BE2C (cell line): ENCODE measurements around the gene MTMR11.
"Not testable (repeated sequence)": the region's sequence is repeated elsewhere in the genome, so short reads cannot be mapped to it uniquely, and the experiment has no call there.

Source experiments
- DNase-seq: peaks from one replicate; pipeline ENCODE4 v3.0.0-alpha.2; 2020
- H3K27me3 ChIP-seq: fragments of 250-450 bp; sonication (Bioruptor Pico); 2 replicates; pipeline ENCODE4 v1.5.1; 2020; ENCODE audit warnings: mild to moderate bottlenecking
- H3K36me3 ChIP-seq: fragments of 250-450 bp; sonication (Bioruptor Pico); 2 replicates; pipeline ENCODE4 v1.5.1; 2020; ENCODE audit warnings: mild to moderate bottlenecking
- H3K4me1 ChIP-seq: fragments of 250-450 bp; sonication (Bioruptor Pico); 2 replicates; pipeline ENCODE4 v1.5.1; 2020
- H3K4me3 ChIP-seq: 2 replicates; pipeline ENCODE4 v1.5.1; 2011; ENCODE audit warnings: low read depth, low read length
- H3K9me3 ChIP-seq: fragments of 250-450 bp; sonication (Bioruptor Pico); 2 replicates; pipeline ENCODE4 v1.5.1; 2020
- CTCF ChIP-seq: IDR thresholded peaks from 2 replicates; pipeline ENCODE4 v1.5.1; 2012; ENCODE audit warnings: mild to moderate bottlenecking, low read depth, low read length

Gene MTMR11

GRCh38 chr1:149887456-149888246, 49.0 kb downstream of the MTMR11 start:
- Histone ChIP-seq H3K27me3 (no peaks in the 10 kb centered on the region), H3K4me1 (no peaks in the 10 kb centered on the region), H3K36me3 (no peaks in the 10 kb centered on the region), H3K9me3 (no peaks in the 10 kb centered on the region), H3K4me3 (peak overlapping the region; percentile 89)
- peak; percentile 84 for DNase-seq
- TF ChIP-seq CTCF: no peak

GRCh38 chr1:149887196-149887455, 49.6 kb downstream of the MTMR11 start:
- H3K4me1 ChIP-seq, H3K9me3 ChIP-seq, DNase-seq, H3K36me3 ChIP-seq, H3K27me3 ChIP-seq: not testable (repeated sequence)
- peak overlapping the region; percentile 89 for H3K4me3 ChIP-seq

GRCh38 chr1:149886396-149887195, 50.1 kb downstream of the MTMR11 start:
- Histone ChIP-seq H3K9me3 (no peaks in the 10 kb centered on the region), H3K27me3 (no peaks in the 10 kb centered on the region), H3K4me3 (peak overlapping the region; percentile 89), H3K36me3 (no peaks in the 10 kb centered on the region), H3K4me1 (no peaks in the 10 kb centered on the region)
- DNase-seq: peak; percentile 90
- TF ChIP-seq CTCF: no peak

GRCh38 chr1:149886121-149886395, 50.6 kb downstream of the MTMR11 start:
- peak overlapping the region; percentile 89 for H3K4me3 ChIP-seq
- H3K4me1 ChIP-seq, H3K27me3 ChIP-seq, H3K36me3 ChIP-seq, DNase-seq, H3K9me3 ChIP-seq: not testable (repeated sequence)

GRCh38 chr1:149885339-149886120, 51.1 kb downstream of the MTMR11 start:
- Histone ChIP-seq H3K27me3 (no peaks in the 10 kb centered on the region), H3K36me3 (no peaks in the 10 kb centered on the region), H3K4me3 (peak overlapping the region; percentile 89), H3K4me1 (no peaks in the 10 kb centered on the region), H3K9me3 (no peaks in the 10 kb centered on the region)
- peak; percentile 83 for DNase-seq
- no peak; the same call in 1 of the 2 replicates for TF ChIP-seq CTCF

GRCh38 chr1:149884433-149885338, 52.0 kb downstream of the MTMR11 start:
- no peaks in the 10 kb centered on the region for H3K36me3 ChIP-seq
- H3K4me3 ChIP-seq: peak overlapping the region; percentile 89
- H3K9me3 ChIP-seq: no peaks in the 10 kb centered on the region
- H3K4me1 ChIP-seq: no peaks in the 10 kb centered on the region
- no peaks in the 10 kb centered on the region for H3K27me3 ChIP-seq
- no peak for DNase-seq
- no peak for TF ChIP-seq CTCF
